Activated T-cell treated with anti-CD3 and anti-CD28 coated beads for 4 hours (primary cell): Measurements from ENCODE around the gene MYRIP.

Experiments
- DNase-seq: peaks from one replicate; pipeline ENCODE4 v3.0.0-alpha.2; 2020

Gene MYRIP

GRCh38 chr3:39910135-39910534, 100.7 kb downstream of the MYRIP start:
- DNase-seq, result no peak

- no peak for DNase-seq
These were observed 101.5 kb downstream of the MYRIP start for GRCh38 chr3:39910826-39911464.

GRCh38 chr3:39911465-39912309, 102.3 kb downstream of the MYRIP start:
- no peak for DNase-seq

- DNase-seq, result no peak
These were observed 105.6 kb downstream of the MYRIP start for GRCh38 chr3:39915027-39915426.

GRCh38 chr3:39917065-39917773, 107.8 kb downstream of the MYRIP start:
- no peak for DNase-seq

- no peak for DNase-seq
These were observed 109.9 kb downstream of the MYRIP start for GRCh38 chr3:39919281-39919680.

GRCh38 chr3:39920271-39920670, 110.9 kb downstream of the MYRIP start:
- DNase-seq, result no peak

- no peak for DNase-seq
These were observed 118.1 kb downstream of the MYRIP start for GRCh38 chr3:39927479-39927878.

- DNase-seq, result no peak
These were observed 124.7 kb downstream of the MYRIP start for GRCh38 chr3:39933986-39934693.

- DNase-seq, result no peak
These were observed 125.3 kb downstream of the MYRIP start for GRCh38 chr3:39934696-39935095.

- DNase-seq, result no peak
These were observed 125.9 kb downstream of the MYRIP start for GRCh38 chr3:39935261-39935660.

GRCh38 chr3:39936848-39937247, 127.4 kb downstream of the MYRIP start:
- DNase-seq, result no peak

GRCh38 chr3:39937315-39937714, 127.9 kb downstream of the MYRIP start:
- no peak for DNase-seq

GRCh38 chr3:39937874-39938273, 128.5 kb downstream of the MYRIP start:
- no peak for DNase-seq

- no peak for DNase-seq
These were observed 132.5 kb downstream of the MYRIP start for GRCh38 chr3:39941931-39942330.

GRCh38 chr3:39960515-39961191, 151.2 kb downstream of the MYRIP start:
- no peak for DNase-seq

- DNase-seq, result no peak
These were observed 151.8 kb downstream of the MYRIP start for GRCh38 chr3:39961230-39961629.

GRCh38 chr3:39962581-39962980, 153.2 kb downstream of the MYRIP start:
- no peak for DNase-seq

- DNase-seq, result no peak
These were observed 156.1 kb downstream of the MYRIP start for GRCh38 chr3:39965461-39965860.

GRCh38 chr3:39965997-39966396, 156.6 kb downstream of the MYRIP start:
- no peak for DNase-seq

GRCh38 chr3:39970982-39971381, 161.6 kb downstream of the MYRIP start:
- no peak for DNase-seq

GRCh38 chr3:39971559-39972031, 162.2 kb downstream of the MYRIP start:
- no peak for DNase-seq
